A549 treated with dexamethasone at 1 μM for 4 hours (cell line): ENCODE data around the gene MAGED4B. TPM values are rescaled to one million over a fixed set of nuclear protein-coding genes. Genes with fewer than 3 reads are reported as not detected.

Source experiments
- total RNA-seq: library from RNA; stranded (reverse); fragments of 200-300 nt; extraction: Qiagen RNA extraction; gene quantifications from 5 replicates; pipeline ENCODE4 v1.2.3, GENCODE V29; 2022

The MAGED4B gene, protein sequence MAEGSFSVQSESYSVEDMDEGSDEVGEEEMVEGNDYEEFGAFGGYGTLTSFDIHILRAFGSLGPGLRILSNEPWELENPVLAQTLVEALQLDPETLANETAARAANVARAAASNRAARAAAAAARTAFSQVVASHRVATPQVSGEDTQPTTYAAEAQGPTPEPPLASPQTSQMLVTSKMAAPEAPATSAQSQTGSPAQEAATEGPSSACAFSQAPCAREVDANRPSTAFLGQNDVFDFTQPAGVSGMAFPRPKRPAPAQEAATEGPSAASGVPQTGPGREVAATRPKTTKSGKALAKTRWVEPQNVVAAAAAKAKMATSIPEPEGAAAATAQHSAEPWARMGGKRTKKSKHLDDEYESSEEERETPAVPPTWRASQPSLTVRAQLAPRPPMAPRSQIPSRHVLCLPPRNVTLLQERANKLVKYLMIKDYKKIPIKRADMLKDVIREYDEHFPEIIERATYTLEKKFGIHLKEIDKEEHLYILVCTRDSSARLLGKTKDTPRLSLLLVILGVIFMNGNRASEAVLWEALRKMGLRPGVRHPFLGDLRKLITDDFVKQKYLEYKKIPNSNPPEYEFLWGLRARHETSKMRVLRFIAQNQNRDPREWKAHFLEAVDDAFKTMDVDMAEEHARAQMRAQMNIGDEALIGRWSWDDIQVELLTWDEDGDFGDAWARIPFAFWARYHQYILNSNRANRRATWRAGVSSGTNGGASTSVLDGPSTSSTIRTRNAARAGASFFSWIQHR
- total RNA-seq, result 8.3 to 16.4 TPM (median 10.3 TPM) in 5 replicates

DNA sequence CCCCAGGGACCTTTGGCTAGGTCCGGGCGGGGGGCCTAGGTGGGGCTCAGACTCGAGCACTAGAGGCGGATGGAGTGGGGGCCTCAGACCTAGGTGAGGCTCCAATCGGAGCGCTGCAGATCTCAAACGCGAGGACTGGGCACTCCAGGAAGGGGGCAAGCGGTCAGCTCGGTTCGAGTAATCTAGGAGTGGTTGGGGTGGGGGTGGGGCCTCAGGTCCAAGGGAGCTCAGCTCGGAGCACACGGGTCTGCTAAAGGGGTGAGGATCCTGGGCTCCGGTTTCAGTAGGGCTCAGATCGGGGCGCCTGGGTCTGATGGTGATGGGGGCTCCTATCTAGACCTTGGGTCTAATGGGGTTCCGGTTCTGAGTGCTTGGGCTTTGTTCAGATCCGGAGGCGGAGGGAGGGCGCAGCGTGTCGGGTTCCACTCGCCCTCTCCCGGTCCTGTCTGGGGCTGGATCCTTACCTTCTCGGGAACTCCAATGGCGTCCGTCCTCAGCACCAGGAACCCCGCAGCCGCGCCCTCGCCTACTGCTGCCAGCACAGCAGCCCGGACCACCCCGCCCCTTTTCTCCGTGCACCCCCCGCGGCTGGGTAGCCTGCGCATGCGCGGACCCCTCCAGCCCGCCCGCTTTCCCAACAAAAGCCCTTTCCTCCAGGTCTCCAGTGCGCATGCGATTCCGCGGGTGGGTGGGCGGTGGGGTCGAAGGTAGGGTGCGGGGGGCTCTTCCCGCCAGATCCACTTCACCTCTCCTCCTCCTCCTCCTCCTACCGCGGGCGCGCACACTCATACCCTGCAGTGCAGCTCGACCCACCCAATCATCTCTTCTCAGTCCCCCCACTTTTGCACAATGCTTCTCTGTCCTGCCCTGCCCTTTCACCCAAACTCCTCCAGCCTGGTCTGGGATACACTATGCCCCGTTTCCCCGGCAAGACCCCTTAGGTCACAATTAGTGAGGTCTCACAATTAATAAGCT, at the start of gene MAGED4B:
Gene MAGED4B (minus strand): TSS at position 518 of the 975 bp plus-strand sequence. CDS start 1,011 bp downstream, outside the sequence.

Other genes starting within 250 kb of the MAGED4B start
- gene MAGED1, start 175.6 kb downstream of the MAGED4B start, total RNA-seq, result 70.4 to 91.7 TPM (median 84.6 TPM) in 5 replicates
- 5.9 to 11.3 TPM (median 8.9 TPM) in 5 replicates for gene MAGED4, start 115.7 kb upstream of the MAGED4B start, total RNA-seq